Testis (tissue), 3 donors: Measurements from ENCODE around the gene LAD1. TPM values are rescaled to one million over a fixed set of nuclear protein-coding genes. Genes with fewer than 3 reads are reported as not detected.

ENCODE experiments used
- DNase-seq: peaks from one replicate; pipeline ENCODE4 v3.0.0-alpha.2; 2019
- H3K27ac ChIP-seq, 2 donors: fragments of 200-600 bp; sonication (generic); one replicate each; pipeline ENCODE4 v1.5.1; 2019
- H3K27me3 ChIP-seq: fragments of 200-600 bp; sonication (generic); one replicate; pipeline ENCODE4 v1.5.1; 2019
- H3K36me3 ChIP-seq: fragments of 200-600 bp; sonication (generic); one replicate; pipeline ENCODE4 v1.5.1; 2017; ENCODE audit warnings: low read depth; ENCODE audit errors: missing control alignments
- H3K4me1 ChIP-seq: fragments of 200-600 bp; sonication (generic); one replicate; pipeline ENCODE4 v1.5.1; 2019
- H3K4me3 ChIP-seq, 2 donors: fragments of 200-600 bp; sonication (generic); one replicate each; pipeline ENCODE4 v1.5.1; 2017 to 2019
- H3K9me3 ChIP-seq: fragments of 200-600 bp; sonication (generic); one replicate; pipeline ENCODE4 v1.5.1; 2017
- POLR2A ChIP-seq: fragments of 450-650 bp; IDR thresholded peaks from one replicate; pipeline ENCODE4 v1.6.1; 2017; ENCODE audit warnings: antibody characterized with exemption, mild to moderate bottlenecking, moderate library complexity
- WGBS, 2 donors: methylation state at CpG; one replicate each; pipeline ENCODE4 v1.1.5; 2018; 5-methylcytosine and 5-hydroxymethylcytosine counted together
- intact Hi-C: fragments of 100-400 bp; cut with DNase I; formaldehyde crosslinking; loops from one replicate; pipeline ENCODE4 v1.15.1; 2023; ENCODE audit warnings: low total_unique reads
- polyA plus RNA-seq: library from polyadenylated mRNA; stranded (reverse); fragments of 350-450 nt; fragmentation: Illumina TruSeq; extraction: RNeasy Lipid Tissue Mini Kit (QIAGEN cat#74804); gene quantifications from one replicate; pipeline ENCODE4 v1.2.3, GENCODE V29; 2014; ENCODE audit warnings: low read depth, low replicate concordance; ENCODE audit not compliant: insufficient read depth
- total RNA-seq, 2 donors: library from RNA; depleted of rRNA; stranded (reverse); fragments of >200 nt; gene quantifications; one replicate each; pipeline ENCODE4 v1.2.3, GENCODE V29; 2016
- TF ChIP-seq, protein P1 (sequence below), 3 experiments: fragments of 450-650 bp in 2 of 3; fragments of 200-600 bp in 1 of 3; sonication (generic) in 1 of 3; IDR thresholded peaks; one replicate each; pipeline ENCODE4 v1.5.1; 2016 to 2019; ENCODE audit warnings: antibody characterized with exemption in 3 of 3, mild to moderate bottlenecking in 2 of 3, moderate library complexity in 1 of 3

The LAD1 gene
- total and polyA plus RNA-seq, 3 donors from 2014 or later: 0.37 to 1.2 (median 0.71) TPM

DNA sequence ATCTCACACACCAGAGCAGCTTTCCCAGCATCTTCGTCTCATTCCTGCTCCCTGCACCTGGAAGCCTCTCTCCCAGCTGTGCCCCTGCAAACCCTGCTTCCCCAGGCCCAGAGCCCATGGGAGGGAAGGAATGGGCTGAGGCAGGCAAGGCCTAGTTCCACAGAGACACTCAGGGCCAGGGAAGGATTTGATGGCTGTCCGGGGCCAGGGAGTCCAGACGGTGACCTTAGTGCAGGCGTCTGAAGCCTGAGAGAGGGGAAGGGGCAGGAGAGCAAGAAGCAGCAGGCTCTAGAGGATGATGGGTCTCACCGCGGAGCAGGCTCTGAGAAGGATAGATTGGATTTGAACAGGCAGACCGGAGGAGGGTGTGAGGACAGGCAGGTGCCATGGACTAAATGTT is 44.6 kb upstream of the LAD1 start:
- DNase-seq: no peak
- WGBS, 2 donors: 91 to 92% methylated on average over 7 of the region's 7 CpGs
- TF ChIP-seq POLR2A: no peak
- TF ChIP-seq, protein P1, sequence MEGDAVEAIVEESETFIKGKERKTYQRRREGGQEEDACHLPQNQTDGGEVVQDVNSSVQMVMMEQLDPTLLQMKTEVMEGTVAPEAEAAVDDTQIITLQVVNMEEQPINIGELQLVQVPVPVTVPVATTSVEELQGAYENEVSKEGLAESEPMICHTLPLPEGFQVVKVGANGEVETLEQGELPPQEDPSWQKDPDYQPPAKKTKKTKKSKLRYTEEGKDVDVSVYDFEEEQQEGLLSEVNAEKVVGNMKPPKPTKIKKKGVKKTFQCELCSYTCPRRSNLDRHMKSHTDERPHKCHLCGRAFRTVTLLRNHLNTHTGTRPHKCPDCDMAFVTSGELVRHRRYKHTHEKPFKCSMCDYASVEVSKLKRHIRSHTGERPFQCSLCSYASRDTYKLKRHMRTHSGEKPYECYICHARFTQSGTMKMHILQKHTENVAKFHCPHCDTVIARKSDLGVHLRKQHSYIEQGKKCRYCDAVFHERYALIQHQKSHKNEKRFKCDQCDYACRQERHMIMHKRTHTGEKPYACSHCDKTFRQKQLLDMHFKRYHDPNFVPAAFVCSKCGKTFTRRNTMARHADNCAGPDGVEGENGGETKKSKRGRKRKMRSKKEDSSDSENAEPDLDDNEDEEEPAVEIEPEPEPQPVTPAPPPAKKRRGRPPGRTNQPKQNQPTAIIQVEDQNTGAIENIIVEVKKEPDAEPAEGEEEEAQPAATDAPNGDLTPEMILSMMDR (IDR thresholded peaks at IDR 0.05): no peak
- Histone ChIP-seq H3K27ac (no peak overlapping the region), H3K4me3 (no peak overlapping the region), H3K4me1 (peaks cover 10% of the 10 kb centered on the region), H3K27me3 (no peaks in the 10 kb centered on the region), H3K9me3 (no peaks in the 10 kb centered on the region), H3K36me3 (no peaks in the 10 kb centered on the region)
- intact Hi-C loops: no loop called here

DNA sequence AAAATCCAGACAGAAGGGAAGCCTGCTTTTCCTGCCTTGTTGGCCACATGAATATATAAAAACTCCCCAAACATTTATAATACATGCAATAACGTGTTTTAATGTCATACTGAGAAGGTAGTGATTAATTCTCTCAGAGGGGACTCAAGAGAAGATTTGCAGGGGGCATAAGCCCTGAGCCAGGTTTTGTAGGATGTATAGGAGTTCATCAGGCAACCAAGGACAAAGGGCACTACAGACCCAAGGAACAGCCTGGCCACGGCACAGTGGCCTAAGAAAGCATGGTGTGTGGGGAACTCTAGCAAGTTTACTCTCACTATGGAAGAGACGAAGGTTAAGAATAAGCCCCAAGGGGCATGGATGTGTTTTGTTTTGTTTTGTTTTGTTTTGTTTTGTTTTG is 37.8 kb upstream of the LAD1 start:
- no peak for TF ChIP-seq POLR2A
- TF ChIP-seq, protein P1 (IDR thresholded peaks at IDR 0.05): no peak
- intact Hi-C loops: no loop called here
- Histone ChIP-seq H3K4me1 (peaks cover 6% of the 10 kb centered on the region), H3K36me3 (no peaks in the 10 kb centered on the region), H3K27me3 (no peaks in the 10 kb centered on the region), H3K27ac (no peak overlapping the region), H3K4me3 (no peak overlapping the region), H3K9me3 (no peaks in the 10 kb centered on the region)
- WGBS, 2 donors: 74 to 91% methylated on average over 3 of the region's 3 CpGs
- DNase-seq: no peak

DNA sequence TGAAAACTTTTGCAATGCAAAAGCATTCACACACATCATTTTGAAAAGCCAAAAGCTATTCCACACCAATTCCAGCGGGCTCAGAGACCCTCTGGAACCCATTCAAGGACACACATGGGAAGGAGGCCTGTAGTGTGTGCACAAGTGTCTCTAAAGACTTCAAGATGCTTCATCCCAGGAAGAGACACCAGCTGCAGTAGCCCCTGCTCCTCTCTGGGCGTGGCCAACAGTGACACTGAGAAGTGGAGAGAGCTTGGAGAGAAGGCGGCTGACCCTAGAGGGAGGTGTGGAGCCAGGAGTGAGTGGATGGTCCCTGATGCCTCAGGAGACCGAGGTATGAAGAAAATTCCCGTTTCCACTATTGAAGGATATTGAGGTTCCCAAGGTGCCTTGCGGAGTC is 37.3 kb upstream of the LAD1 start:
- WGBS, 2 donors: 34 to 58% methylated on average over 6 of the region's 6 CpGs
- Histone ChIP-seq H3K36me3 (no peaks in the 10 kb centered on the region), H3K9me3 (no peaks in the 10 kb centered on the region), H3K27ac (no peak overlapping the region), H3K4me3 (no peak overlapping the region), H3K4me1 (peaks cover 6% of the 10 kb centered on the region), H3K27me3 (no peaks in the 10 kb centered on the region)
- intact Hi-C loops: no loop called here
- peak; percentile 22 for DNase-seq
- TF ChIP-seq POLR2A: no peak

DNA sequence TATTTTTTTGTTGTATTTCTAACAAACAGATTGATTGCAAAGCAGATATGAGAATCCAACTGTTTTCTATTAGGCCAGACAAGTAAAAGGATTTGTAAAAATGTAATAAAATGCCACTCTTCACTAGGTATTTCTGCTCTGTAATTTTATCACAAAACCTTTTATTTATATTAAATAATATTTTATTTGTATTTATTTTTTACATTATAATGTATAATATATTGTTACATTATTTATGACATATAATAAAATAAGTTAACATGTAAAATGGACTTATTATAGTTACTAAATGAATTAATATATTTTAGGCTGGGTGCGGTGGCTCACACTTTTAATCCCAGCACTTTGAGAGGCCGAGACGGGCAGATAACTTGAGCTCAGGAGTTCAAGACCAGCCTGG is 35.1 kb upstream of the LAD1 start:
- H3K36me3 ChIP-seq: no peaks in the 10 kb centered on the region
- no peak overlapping the region for H3K4me3 ChIP-seq
- H3K9me3 ChIP-seq: no peaks in the 10 kb centered on the region
- no peak for DNase-seq
- TF ChIP-seq POLR2A: no peak
- TF ChIP-seq, protein P1 (IDR thresholded peaks at IDR 0.05): no peak
- no peak overlapping the region for H3K27ac ChIP-seq
- intact Hi-C loops: no loop called here
- no peaks in the 10 kb centered on the region for H3K27me3 ChIP-seq
- peaks cover 6% of the 10 kb centered on the region for H3K4me1 ChIP-seq
- 95 to 96% methylated on average over 3 of the region's 3 CpGs for WGBS, 2 donors

DNA sequence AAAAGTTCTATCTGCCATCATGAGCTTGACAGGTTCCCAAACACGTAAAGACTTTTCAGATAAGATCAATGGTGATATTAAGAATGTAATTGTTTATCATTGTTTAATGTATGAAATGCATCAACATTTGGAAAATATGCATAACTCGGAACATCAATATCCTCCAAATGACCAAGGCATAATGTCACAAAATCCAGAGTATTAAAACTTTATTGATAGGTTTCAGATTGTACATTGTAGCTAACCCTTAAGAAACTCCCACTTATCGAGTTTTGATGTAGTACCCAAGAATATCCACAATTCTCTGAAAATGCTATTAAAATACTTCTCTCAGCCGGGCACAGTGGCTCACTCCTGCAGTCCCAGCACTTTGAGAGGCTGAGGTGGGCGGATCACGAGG is 34.5 kb upstream of the LAD1 start:
- DNase-seq: no peak
- 90 to 94% methylated on average over 6 of the region's 6 CpGs for WGBS, 2 donors
- Histone ChIP-seq H3K36me3 (no peaks in the 10 kb centered on the region), H3K4me1 (peaks cover 6% of the 10 kb centered on the region), H3K27ac (no peak overlapping the region), H3K27me3 (no peaks in the 10 kb centered on the region), H3K9me3 (no peaks in the 10 kb centered on the region), H3K4me3 (no peak overlapping the region)
- TF ChIP-seq POLR2A: no peak
- TF ChIP-seq, protein P1 (IDR thresholded peaks at IDR 0.05): no peak
- intact Hi-C loops: no loop called here
